HK-2 (cell line): ENCODE results near the gene CXCR4.
"Not testable (repeated sequence)": the region's sequence is repeated elsewhere in the genome, so short reads cannot be mapped to it uniquely, and the experiment has no call there.

Experiments
- DNase-seq: peaks from one replicate; pipeline ENCODE4 v3.0.0-alpha.2; 2018; ENCODE audit not compliant: unreplicated experiment

CXCR4 gene

GRCh38 chr2:136075476-136075875 lies 42.5 kb downstream of the CXCR4 start:
- no peak for DNase-seq

GRCh38 chr2:136072621-136073020 lies 45.3 kb downstream of the CXCR4 start:
- no peak for DNase-seq

DNA sequence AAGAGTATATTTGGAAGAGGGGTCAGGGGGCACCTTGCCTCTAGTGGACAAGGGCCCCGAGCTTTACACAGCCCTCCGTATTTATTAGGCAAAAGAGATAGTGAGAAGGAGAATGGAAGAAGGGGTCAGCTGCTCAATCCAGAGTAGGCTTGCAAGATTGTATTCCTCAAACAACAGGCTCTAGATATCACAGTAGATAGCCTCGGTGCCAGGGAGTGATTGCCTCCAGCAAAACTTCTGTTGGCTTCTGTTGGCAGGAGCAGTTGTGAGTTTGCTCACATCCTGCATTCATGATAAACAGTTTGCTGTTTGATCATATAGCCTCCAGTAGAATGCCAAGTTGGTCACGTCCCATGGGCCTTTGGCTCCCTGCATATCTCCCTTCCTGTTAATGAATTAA lies 46.1 kb downstream of the CXCR4 start:
- not testable (repeated sequence) for DNase-seq

GRCh38 chr2:136070913-136071312 lies 47.0 kb downstream of the CXCR4 start:
- DNase-seq = no peak

- no peak for DNase-seq
Measured at GRCh38 chr2:136069773-136070172, 48.2 kb downstream of the CXCR4 start.

DNA sequence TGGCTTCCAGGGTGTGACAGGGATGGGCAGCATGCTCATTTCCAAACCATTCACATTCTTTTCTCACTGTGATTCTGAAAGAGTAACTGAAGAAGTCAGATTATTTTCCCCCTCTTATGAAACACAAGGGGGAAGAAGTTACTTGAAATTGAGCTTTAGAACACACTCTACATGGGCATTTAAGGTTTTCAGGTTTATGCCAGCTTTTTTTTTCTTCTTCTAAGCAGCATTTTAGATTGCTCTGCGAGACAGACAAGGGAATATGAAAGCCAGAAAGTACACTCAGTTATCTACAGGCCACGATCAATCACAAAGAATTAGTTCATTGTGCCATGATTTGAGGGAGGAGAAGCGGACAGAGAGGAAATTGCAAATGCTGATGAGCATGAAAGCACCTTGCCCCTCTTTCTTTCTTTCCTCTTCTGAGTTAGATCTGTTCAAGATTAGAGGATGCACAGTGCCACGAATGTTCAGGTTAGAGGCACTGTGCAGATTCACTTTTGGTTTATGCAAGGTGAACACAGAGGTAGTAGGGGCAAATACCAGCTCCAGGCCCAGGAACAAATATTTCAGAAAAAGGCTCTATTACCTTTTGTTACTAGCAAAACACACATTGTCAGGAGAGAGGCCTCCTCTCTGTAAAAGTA lies 49.2 kb downstream of the CXCR4 start:
- no peak for DNase-seq

- DNase-seq = no peak
Measured at GRCh38 chr2:136067897-136068580, 49.9 kb downstream of the CXCR4 start.

DNA sequence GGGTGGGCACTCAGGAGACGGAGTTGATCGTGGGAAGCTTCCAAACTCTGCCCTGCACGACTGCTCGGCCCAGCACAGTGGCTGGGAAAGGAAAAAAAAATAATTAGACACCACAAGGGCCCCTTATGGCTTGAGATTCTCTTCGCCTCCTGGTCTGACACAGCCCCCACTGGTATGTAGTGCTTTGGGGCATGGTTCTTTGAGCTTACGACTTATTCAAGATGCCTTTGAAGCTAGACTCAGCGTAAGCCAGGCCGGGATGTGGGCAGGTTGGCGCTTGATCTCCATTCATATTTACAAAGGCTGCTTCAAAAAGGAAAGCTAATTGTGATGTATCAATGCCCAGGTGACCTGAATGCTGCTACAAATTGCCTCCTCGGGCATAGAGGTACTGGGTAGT lies 50.5 kb downstream of the CXCR4 start:
- no peak for DNase-seq

- no peak for DNase-seq
Measured at GRCh38 chr2:136065907-136066306, 52.0 kb downstream of the CXCR4 start.

DNA sequence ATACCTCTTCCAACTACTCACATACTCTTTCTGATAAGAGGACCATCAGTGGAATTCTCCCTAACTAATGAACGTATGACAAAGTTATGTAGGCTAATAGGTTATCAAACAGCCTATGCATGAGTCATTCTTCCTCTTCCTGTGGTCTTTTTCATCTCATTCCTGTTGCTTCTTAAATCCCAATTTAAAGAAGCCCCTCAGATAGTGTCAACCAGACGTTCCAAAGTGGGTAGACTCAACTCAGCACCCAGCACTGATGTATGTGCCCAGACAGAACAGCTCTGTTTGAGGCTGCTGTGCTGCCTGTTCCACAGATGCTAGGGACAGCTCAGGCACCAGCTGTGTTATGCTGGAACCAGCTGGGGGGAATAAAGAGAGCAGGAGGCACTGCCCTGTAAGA lies 52.6 kb downstream of the CXCR4 start:
- DNase-seq = peak; percentile 1
